Measurements from ENCODE around the gene MKRN2. TPM values are rescaled to one million over a fixed set of nuclear protein-coding genes. Genes with fewer than 3 reads are reported as not detected.
"Not testable (repeated sequence)": the region's sequence is repeated elsewhere in the genome, so short reads cannot be mapped to it uniquely, and the experiment has no call there.

MKRN2 gene
- total RNA-seq, 4 donors from 2014 or later = 18.5 to 35.6 (median 29.3) TPM

DNA sequence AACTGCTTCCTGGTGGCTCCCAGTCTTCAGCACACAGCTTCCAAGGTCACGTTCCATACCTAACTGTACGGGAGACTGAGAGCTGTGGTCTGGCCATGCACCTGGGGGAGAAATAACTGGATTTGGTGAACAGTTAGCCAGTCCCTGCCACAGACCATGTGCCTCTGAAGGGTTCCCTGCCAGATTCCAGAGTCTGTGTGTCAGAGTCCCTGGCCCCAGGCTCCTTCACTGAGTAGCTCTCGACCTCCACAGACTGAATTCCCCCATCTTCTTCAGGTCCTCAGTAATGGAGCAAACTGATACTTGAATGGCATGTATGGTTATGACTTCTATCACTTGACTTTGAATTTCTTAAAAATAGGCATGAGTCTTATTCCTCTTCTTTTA is 29.1 kb upstream of the MKRN2 start:
- no peak for TF ChIP-seq POLR2A (IDR thresholded peaks at IDR 0.05)
- 89 to 92% methylated on average over 3 of the region's 3 CpGs for WGBS, 2 donors
- DNase-seq (ENCODE audit: low spot score in 2 of 2) = no peak
- intact Hi-C loops (cut with DNase I; ENCODE audit: low total_unique reads) = no loop called here
- no peak overlapping the region for H3K4me3 ChIP-seq (ENCODE audit: low read depth, poor library complexity, severe bottlenecking)

DNA sequence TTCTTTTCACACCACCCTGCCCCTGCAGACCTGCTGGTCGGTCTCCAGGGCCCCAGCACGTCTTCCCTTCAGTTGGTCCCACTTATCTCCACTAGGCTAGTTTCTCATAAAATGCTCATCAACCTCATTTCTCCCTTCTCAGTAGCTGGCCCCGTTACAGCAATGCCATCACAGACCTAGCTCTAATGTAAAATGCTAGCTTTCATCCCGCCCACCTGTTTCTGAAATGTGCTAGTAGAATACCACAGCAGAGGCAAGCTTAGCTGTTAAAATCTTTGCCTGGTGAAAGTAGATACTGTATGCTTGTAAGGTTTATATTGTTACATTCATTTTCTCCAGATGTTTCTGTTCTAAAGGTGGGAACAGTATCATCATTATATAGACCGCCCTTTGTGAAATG is 24.7 kb upstream of the MKRN2 start:
- DNase-seq (ENCODE audit: low spot score in 2 of 2) = no peak
- WGBS, 2 donors = 87 to 89% methylated on average over 5 of the region's 5 CpGs
- TF ChIP-seq POLR2A (IDR thresholded peaks at IDR 0.05) = no peak
- TF ChIP-seq, protein P1, sequence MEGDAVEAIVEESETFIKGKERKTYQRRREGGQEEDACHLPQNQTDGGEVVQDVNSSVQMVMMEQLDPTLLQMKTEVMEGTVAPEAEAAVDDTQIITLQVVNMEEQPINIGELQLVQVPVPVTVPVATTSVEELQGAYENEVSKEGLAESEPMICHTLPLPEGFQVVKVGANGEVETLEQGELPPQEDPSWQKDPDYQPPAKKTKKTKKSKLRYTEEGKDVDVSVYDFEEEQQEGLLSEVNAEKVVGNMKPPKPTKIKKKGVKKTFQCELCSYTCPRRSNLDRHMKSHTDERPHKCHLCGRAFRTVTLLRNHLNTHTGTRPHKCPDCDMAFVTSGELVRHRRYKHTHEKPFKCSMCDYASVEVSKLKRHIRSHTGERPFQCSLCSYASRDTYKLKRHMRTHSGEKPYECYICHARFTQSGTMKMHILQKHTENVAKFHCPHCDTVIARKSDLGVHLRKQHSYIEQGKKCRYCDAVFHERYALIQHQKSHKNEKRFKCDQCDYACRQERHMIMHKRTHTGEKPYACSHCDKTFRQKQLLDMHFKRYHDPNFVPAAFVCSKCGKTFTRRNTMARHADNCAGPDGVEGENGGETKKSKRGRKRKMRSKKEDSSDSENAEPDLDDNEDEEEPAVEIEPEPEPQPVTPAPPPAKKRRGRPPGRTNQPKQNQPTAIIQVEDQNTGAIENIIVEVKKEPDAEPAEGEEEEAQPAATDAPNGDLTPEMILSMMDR (IDR thresholded peaks at IDR 0.05) = no peak
- intact Hi-C loops (cut with DNase I; ENCODE audit: low total_unique reads) = no loop called here
- H3K4me3 ChIP-seq (ENCODE audit: low read depth, poor library complexity, severe bottlenecking) = no peak overlapping the region

DNA sequence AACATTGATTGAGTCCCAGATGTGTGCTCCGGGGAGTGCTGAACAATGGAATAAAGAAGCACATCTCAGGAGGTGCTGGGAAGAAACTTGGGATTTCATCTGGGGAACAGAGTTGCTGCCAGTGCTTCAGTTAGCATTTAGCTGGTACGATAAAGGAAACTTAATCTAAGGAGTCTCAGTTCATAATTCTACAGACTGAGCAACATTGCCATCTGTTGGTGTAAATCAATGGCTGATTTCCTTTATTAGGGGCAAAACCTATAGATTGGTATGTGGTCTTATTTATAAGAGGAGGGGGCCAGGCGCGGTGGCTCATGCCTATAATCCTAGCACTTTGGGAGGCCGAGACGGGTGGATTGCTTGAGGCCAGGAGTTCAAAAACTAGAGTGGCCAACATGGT is 20.5 kb upstream of the MKRN2 start:
- H3K4me3 ChIP-seq (ENCODE audit: low read depth, poor library complexity, severe bottlenecking) = no peak overlapping the region
- TF ChIP-seq, protein P1 (IDR thresholded peaks at IDR 0.05) = no peak
- TF ChIP-seq POLR2A (IDR thresholded peaks at IDR 0.05) = no peak
- intact Hi-C loops (cut with DNase I; ENCODE audit: low total_unique reads) = no loop called here
- no peak for DNase-seq (ENCODE audit: low spot score in 2 of 2)
- 87 to 92% methylated on average over 6 of the region's 6 CpGs for WGBS, 2 donors

DNA sequence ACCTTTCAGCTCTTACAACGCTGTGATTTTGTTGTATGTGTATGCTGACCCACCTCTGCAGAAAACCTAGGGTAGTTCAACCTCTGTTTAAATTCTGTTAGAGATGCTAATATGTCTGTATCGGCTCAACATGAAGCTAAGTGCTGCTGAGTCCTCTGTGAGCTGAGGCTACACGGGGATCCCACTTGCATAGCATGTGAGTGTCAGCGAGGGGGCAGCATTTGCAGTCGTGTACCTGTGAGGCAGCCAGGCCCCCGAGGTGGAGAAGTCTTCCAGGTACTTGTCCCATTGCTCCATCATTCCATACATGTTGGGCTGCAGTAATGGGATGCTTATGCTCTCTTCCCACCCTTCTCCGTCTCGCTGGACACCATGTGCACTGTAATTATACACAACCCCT is 15.3 kb upstream of the MKRN2 start:
- H3K4me3 ChIP-seq (ENCODE audit: low read depth, poor library complexity, severe bottlenecking) = no peak overlapping the region
- intact Hi-C loops (cut with DNase I; ENCODE audit: low total_unique reads) = no loop called here
- TF ChIP-seq, protein P1 (IDR thresholded peaks at IDR 0.05) = no peak
- TF ChIP-seq POLR2A (IDR thresholded peaks at IDR 0.05) = no peak
- DNase-seq (ENCODE audit: low spot score in 2 of 2) = no peak
- WGBS, 2 donors = 72 to 78% methylated on average over 8 of the region's 8 CpGs

DNA sequence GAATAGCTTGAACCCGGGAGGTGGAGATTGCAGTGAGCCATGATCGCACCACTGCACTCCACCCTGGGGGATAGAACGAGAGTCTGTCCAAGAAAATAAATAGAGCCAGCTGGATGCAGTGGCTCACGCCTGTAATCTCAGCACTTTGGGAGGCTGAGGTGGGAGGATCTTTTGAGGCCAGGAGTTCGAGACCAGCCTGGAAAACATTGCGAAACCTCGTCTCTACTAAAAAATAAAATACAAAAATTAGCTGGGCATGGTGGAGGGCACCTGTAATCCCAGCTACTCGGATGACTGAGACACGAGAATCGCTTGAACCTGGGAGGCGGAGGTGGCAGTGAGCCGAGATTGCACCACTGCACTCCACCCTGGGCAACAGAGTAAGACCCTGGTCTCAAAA is 13.4 kb upstream of the MKRN2 start:
- intact Hi-C loops (cut with DNase I; ENCODE audit: low total_unique reads); H3K4me3 ChIP-seq (ENCODE audit: low read depth, poor library complexity, severe bottlenecking); DNase-seq (ENCODE audit: low spot score in 2 of 2): not testable (repeated sequence)
- 84 to 89% methylated on average over 12 of the region's 12 CpGs for WGBS, 2 donors

DNA sequence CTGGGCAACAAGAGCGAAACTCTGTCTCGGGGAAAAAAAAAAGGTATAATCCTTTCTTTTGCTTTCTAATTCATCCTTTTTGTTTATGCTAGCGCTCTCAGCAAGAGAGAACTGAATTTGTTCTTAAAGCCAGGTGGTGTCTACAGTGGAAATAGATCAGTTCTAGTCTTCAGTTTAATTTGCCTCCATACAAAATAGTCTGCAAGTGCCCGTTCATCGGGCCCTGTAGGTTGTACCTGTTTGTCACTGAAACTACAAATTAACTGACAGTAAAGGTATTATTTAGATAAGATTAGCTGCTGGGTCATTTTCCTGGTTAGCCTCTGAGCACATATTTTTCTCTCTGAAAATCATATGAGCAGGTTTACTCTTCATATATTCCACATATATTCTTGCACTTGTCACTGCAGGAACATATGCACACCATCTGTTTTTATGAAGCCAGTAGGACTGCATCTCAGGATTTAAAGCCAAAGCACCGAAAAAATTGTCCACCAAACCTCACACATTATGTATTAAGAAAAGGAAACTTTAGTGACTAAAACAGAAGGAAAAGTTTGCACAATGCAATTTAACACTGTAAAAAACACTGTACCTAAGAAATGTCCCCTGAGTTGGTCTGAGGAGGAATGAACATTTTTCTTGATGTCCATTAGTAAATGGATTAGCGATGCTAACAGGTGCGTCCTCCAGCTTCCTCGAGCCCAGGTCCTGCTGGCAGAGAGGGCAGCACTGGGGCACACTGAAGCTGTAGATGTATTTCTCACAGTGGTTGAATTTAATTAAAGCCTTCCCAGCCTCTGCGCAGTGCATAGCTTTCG is 12.0 kb upstream of the MKRN2 start:
- 41 to 58% methylated on average over 11 of the region's 11 CpGs for WGBS, 2 donors
- TF ChIP-seq, protein P1 (IDR thresholded peaks at IDR 0.05) = no peak
- TF ChIP-seq POLR2A (IDR thresholded peaks at IDR 0.05) = no peak
- DNase-seq (ENCODE audit: low spot score in 2 of 2) = no peak
- intact Hi-C loops (cut with DNase I; ENCODE audit: low total_unique reads) = no loop called here
- no peak overlapping the region for H3K4me3 ChIP-seq (ENCODE audit: low read depth, poor library complexity, severe bottlenecking)

DNA sequence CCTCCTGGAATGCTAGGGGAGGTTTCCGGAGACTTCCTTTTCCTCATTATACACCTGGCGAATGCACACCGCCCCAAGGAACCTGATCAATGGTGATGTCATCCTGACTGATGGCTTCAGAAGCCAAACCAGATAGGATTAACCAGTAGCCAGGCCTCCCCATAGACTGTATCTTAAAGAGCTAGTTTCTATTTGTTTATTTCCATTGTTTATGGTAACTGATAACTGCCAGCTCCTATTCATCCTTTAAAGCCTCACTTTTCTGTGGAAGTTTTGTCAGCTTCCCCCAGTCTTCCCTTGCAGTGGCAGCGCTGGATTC is 11.5 kb upstream of the MKRN2 start, which contains the start of gene MKRN2OS:
TSS of gene MKRN2OS (minus strand) at position 27 of the 319 bp plus-strand sequence. CDS start 35 bp downstream, outside the sequence.
- no peak within 1 kb of the TSS for H3K4me3 ChIP-seq (ENCODE audit: low read depth, poor library complexity, severe bottlenecking)
- TF ChIP-seq, protein P1 (IDR thresholded peaks at IDR 0.05) = no peak
- no peak for TF ChIP-seq POLR2A (IDR thresholded peaks at IDR 0.05)
- peak in 1 of 2 donors; percentile 31 for DNase-seq (ENCODE audit: low spot score in 2 of 2)
- 31 to 63% methylated on average over 4 of the region's 4 CpGs for WGBS, 2 donors
- intact Hi-C loops (cut with DNase I; ENCODE audit: low total_unique reads) = no loop called here

All from lower leg skin (tissue), 4 donors.